DND-41 (cell line): ENCODE data around the gene FKBP8.

Experiments
- ATAC-seq: fragments of 200-7000 bp; cut with Tn5 transposase; 3 replicates; pipeline ENCODE4 v1.9.1; 2021; ENCODE audit warnings: low read depth; ENCODE audit not compliant: insufficient read depth
- DNase-seq: peaks from one replicate; pipeline ENCODE4 v3.0.0-alpha.2; 2020
- H2AFZ ChIP-seq: 2 replicates; pipeline ENCODE4 v1.6.0; 2012; ENCODE audit warnings: low read depth, low read length
- H3K27ac ChIP-seq: 2 replicates; pipeline ENCODE4 v1.5.1; 2012; ENCODE audit warnings: low read length, inconsistent platforms
- H3K27me3 ChIP-seq: fragments of 200-600 bp; sonication (generic); 2 replicates; pipeline ENCODE4 v1.6.0; 2012; ENCODE audit warnings: low read length, mild to moderate bottlenecking, inconsistent platforms; ENCODE audit not compliant: insufficient read depth, poor library complexity
- H3K36me3 ChIP-seq: 2 replicates; pipeline ENCODE4 v1.5.1; 2012; ENCODE audit warnings: low read length, inconsistent platforms; ENCODE audit not compliant: insufficient read depth
- H3K4me1 ChIP-seq: 2 replicates; pipeline ENCODE4 v1.5.1; 2012; ENCODE audit warnings: mild to moderate bottlenecking, low read length; ENCODE audit not compliant: insufficient read depth
- H3K4me2 ChIP-seq: 2 replicates; pipeline ENCODE4 v1.6.0; 2012; ENCODE audit warnings: mild to moderate bottlenecking, moderate library complexity, low read length, inconsistent platforms; ENCODE audit not compliant: insufficient read depth
- H3K4me3 ChIP-seq, 2 experiments: fragments of 200-600 bp in 1 of 2; shearing (Covaris generic) in 1 of 2; 2 replicates each; pipeline ENCODE4 v1.5.1; 2012 to 2016; ENCODE audit warnings: inconsistent platforms in 2 of 2, low read length in 2 of 2, mild to moderate bottlenecking in 2 of 2, low read depth in 1 of 2, moderate library complexity in 1 of 2
- H3K79me2 ChIP-seq: 2 replicates; pipeline ENCODE4 v1.6.0; 2012; ENCODE audit warnings: low read length, inconsistent platforms; ENCODE audit not compliant: insufficient read depth
- H3K9ac ChIP-seq: 2 replicates; pipeline ENCODE4 v1.6.0; 2012; ENCODE audit warnings: low read depth, mild to moderate bottlenecking, inconsistent platforms, low read length, moderate library complexity
- H3K9me3 ChIP-seq: 2 replicates; pipeline ENCODE4 v1.5.1; 2012; ENCODE audit warnings: low read length, moderate library complexity, mild to moderate bottlenecking, inconsistent platforms; ENCODE audit not compliant: insufficient read depth, severe bottlenecking
- H4K20me1 ChIP-seq: 2 replicates; pipeline ENCODE4 v1.6.0; 2012; ENCODE audit warnings: low read length; ENCODE audit not compliant: insufficient read depth
- EZH2 ChIP-seq: IDR thresholded peaks from 3 replicates; pipeline ENCODE4 v1.6.1; 2012; ENCODE audit warnings: borderline replicate concordance, low read depth, mild to moderate bottlenecking, moderate library complexity, low read length, inconsistent platforms; ENCODE audit not compliant: severe bottlenecking
- TF ChIP-seq, protein P1 (sequence below): IDR thresholded peaks from 2 replicates; pipeline ENCODE4 v1.5.1; 2012; ENCODE audit warnings: borderline replicate concordance, low read length, moderate library complexity, mild to moderate bottlenecking; ENCODE audit not compliant: poor library complexity, severe bottlenecking; ENCODE audit errors: extremely low read depth

The FKBP8 gene

DNA sequence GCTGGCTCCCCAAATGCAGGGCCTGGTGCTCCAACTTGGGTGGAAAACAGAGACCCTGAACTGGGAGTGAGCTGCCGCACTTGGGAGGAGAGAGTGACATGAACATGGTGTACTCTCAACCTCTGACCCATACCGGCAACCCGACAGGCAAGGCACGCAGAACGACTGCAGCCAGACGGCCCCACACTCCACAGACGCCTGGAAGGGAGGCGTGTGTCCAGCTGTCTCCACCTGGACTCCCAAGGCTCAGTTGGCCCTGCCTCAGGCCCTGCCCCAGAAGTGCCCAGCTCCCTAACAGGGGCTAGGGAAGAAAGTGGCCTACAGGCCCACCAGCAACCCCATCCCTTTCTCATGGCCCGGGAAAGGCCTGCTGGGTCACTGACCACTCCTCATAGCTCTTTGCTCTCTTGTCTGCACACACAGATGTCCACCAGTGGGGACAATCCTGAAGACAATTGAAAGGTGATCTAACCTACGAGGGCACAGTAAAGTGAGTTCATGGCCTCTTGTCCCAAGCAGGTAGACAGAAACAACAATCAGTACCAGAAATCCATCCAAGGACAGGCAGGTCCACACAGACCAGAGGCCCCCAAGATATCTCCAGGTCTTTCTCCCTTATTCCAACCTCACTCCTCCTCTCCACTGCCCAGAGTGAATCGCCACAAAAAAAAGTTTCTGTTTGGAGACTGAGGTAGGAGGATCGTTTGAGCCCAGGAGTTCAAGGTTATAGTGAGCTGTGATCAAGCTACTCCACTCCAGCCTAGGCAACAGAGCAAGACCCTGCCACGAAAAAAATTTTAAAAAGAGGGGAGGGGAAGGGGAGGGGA, 49.7 kb downstream of the FKBP8 start:
- H3K4me3 ChIP-seq, result no peak overlapping the region
- peaks cover 89% of the 10 kb centered on the region for H4K20me1 ChIP-seq
- H3K4me2 ChIP-seq, result no peak overlapping the region
- H3K9me3 ChIP-seq, result no peaks in the 10 kb centered on the region
- H3K4me1 ChIP-seq, result peaks cover 11% of the 10 kb centered on the region
- H3K36me3 ChIP-seq, result no peaks in the 10 kb centered on the region
- no peaks in the 10 kb centered on the region for H3K27me3 ChIP-seq
- TF ChIP-seq EZH2, result no peak
- TF ChIP-seq, protein P1, sequence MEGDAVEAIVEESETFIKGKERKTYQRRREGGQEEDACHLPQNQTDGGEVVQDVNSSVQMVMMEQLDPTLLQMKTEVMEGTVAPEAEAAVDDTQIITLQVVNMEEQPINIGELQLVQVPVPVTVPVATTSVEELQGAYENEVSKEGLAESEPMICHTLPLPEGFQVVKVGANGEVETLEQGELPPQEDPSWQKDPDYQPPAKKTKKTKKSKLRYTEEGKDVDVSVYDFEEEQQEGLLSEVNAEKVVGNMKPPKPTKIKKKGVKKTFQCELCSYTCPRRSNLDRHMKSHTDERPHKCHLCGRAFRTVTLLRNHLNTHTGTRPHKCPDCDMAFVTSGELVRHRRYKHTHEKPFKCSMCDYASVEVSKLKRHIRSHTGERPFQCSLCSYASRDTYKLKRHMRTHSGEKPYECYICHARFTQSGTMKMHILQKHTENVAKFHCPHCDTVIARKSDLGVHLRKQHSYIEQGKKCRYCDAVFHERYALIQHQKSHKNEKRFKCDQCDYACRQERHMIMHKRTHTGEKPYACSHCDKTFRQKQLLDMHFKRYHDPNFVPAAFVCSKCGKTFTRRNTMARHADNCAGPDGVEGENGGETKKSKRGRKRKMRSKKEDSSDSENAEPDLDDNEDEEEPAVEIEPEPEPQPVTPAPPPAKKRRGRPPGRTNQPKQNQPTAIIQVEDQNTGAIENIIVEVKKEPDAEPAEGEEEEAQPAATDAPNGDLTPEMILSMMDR, result no peak
- ATAC-seq (no peak), DNase-seq (no peak)
- H3K79me2 ChIP-seq, result peaks cover 91% of the 10 kb centered on the region
- H3K9ac ChIP-seq, result no peak overlapping the region
- H3K27ac ChIP-seq, result no peak overlapping the region
- no peak overlapping the region for H2AFZ ChIP-seq

DNA sequence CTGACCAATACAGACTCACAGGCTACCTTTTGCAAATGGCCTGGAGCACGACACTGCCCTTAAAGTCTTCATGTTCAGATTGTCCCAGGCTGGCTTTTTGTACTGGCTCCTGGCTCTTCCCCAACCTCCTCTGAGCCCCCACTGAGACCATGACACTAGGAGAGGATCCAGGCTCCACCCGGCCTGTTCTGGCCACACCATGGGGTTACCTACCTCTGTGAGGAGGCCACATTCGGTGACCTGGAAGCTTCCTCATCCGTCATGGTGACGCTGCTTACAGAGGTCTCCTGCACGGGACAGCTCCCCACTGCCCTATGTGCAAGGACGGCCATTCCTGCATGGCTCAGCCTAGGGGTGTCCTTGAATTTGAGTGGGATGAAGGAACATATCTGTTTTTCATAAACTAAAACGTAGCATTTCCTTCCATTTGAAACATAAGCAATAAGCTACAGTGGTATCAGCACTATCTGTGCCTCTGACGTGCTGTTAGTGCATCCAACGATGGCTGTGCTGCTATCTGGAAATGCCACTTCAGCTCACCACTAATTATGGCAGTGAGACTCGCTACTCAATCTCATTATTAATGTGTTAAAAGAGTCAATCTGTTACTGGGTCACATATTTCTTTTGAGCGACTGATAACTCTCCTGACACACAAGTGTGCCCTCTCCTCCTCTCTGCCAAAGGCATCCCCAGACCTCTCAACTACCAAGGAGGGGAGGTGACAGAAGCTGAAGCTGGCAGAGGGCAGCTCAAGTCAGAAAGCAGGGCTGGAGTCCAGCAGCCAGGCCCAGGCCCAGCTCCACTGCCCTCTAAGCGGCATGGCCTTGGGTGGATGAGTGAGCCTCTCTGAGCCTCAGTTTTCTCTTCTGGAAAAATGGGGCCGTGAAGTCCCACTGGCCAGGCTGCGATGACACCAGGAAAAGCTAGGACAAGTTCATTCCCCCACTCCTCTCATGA, 51.1 kb downstream of the FKBP8 start:
- no peak overlapping the region for H3K9ac ChIP-seq
- TF ChIP-seq, protein P1, result no peak
- no peak for TF ChIP-seq EZH2
- ATAC-seq, result no peak

DNA sequence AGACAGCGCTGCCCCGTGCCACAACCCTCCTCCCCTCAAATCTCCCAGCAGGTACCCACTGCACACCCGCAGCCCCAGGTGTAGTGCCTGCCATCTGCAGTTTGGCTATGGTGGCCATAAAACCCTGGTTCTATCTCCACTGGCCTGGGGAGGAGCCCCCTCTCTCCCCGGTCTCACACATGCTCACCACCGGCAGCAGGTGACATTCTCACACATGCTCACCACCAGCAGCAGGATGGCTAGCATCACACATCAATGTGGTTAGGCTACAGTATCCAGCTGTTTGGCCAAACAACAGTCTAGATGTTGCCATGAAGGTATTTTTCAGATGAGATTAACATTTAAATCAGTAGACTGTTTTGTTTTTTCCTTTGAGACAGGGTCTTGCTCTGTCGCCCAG, 52.6 kb downstream of the FKBP8 start:
- H3K36me3 ChIP-seq, result no peaks in the 10 kb centered on the region
- TF ChIP-seq, protein P1, result no peak
- no peak for TF ChIP-seq EZH2
- H3K9me3 ChIP-seq, result no peaks in the 10 kb centered on the region
- H3K27me3 ChIP-seq, result no peaks in the 10 kb centered on the region
- no peak overlapping the region for H3K4me3 ChIP-seq
- ATAC-seq (no peak), DNase-seq (no peak)
- no peak overlapping the region for H3K27ac ChIP-seq
- peaks cover 2% of the 10 kb centered on the region for H3K4me1 ChIP-seq
- H4K20me1 ChIP-seq, result peaks cover 93% of the 10 kb centered on the region
- H3K9ac ChIP-seq, result no peak overlapping the region
- H2AFZ ChIP-seq, result no peak overlapping the region
- no peak overlapping the region for H3K4me2 ChIP-seq
- H3K79me2 ChIP-seq, result peaks cover 92% of the 10 kb centered on the region

More for the DNA sequence above, 51.1 kb downstream of the FKBP8 start:
- Histone ChIP-seq H3K4me1 (peaks cover 11% of the 10 kb centered on the region), H3K36me3 (no peaks in the 10 kb centered on the region), H3K4me2 (no peak overlapping the region), H3K9me3 (no peaks in the 10 kb centered on the region), H3K27ac (no peak overlapping the region), H4K20me1 (peaks cover 92% of the 10 kb centered on the region), H3K4me3 (no peak overlapping the region), H3K79me2 (peaks cover 91% of the 10 kb centered on the region), H3K27me3 (no peaks in the 10 kb centered on the region), H2AFZ (no peak overlapping the region)
- DNase-seq, result no peak
